SJCRH30 (cell line): Measurements from ENCODE around the gene EML6. TPM values are rescaled to one million over a fixed set of nuclear protein-coding genes. Genes with fewer than 3 reads are reported as not detected.

Experiments used
- DNase-seq, 2 experiments: peaks; one replicate each; pipeline ENCODE4 v3.0.0-alpha.2; 2015 to 2020
- H3K27ac ChIP-seq: fragments of 250-450 bp; sonication (Bioruptor Pico); 2 replicates; pipeline ENCODE4 v1.5.1; 2020; ENCODE audit warnings: mild to moderate bottlenecking, moderate library complexity
- H3K27me3 ChIP-seq: fragments of 250-450 bp; sonication (Bioruptor Pico); 2 replicates; pipeline ENCODE4 v1.5.1; 2020; ENCODE audit warnings: mild to moderate bottlenecking, moderate library complexity
- H3K36me3 ChIP-seq: fragments of 250-450 bp; sonication (Bioruptor Pico); 2 replicates; pipeline ENCODE4 v1.5.1; 2020; ENCODE audit warnings: mild to moderate bottlenecking, moderate library complexity
- H3K4me1 ChIP-seq: fragments of 250-450 bp; sonication (Bioruptor Pico); 2 replicates; pipeline ENCODE4 v1.5.1; 2020; ENCODE audit warnings: mild to moderate bottlenecking, moderate library complexity
- H3K4me3 ChIP-seq: fragments of 250-450 bp; sonication (Bioruptor Pico); 2 replicates; pipeline ENCODE4 v1.5.1; 2020; ENCODE audit warnings: mild to moderate bottlenecking, moderate library complexity
- H3K9me3 ChIP-seq: fragments of 250-450 bp; sonication (Bioruptor Pico); replicated peaks from 2 replicates; pipeline ENCODE4 v1.5.1; 2020; ENCODE audit warnings: mild to moderate bottlenecking, moderate library complexity
- total RNA-seq: library from RNA; depleted of rRNA; stranded (reverse); fragments of >200 nt; shearing (Covaris generic); gene quantifications from 2 replicates; pipeline ENCODE4 v1.2.3, GENCODE V29; 2014

The EML6 gene
- total RNA-seq, 1 experiment from 2014 or later: 1.0 TPM

- no peaks in the 10 kb centered on the region for H3K4me1 ChIP-seq
- H3K4me3 ChIP-seq: no peak overlapping the region
- no peak for DNase-seq
- no peaks in the 10 kb centered on the region for H3K27me3 ChIP-seq
- H3K36me3 ChIP-seq: no peaks in the 10 kb centered on the region
- no peak overlapping the region for H3K27ac ChIP-seq
- H3K9me3 ChIP-seq: no peaks in the 10 kb centered on the region
These were observed 218.0 kb downstream of the EML6 start for GRCh38 chr2:54941248-54941984.

GRCh38 chr2:54942373-54942772 lies 218.9 kb downstream of the EML6 start:
- Histone ChIP-seq H3K4me1 (no peaks in the 10 kb centered on the region), H3K27ac (no peak overlapping the region), H3K27me3 (no peaks in the 10 kb centered on the region), H3K4me3 (no peak overlapping the region), H3K9me3 (no peaks in the 10 kb centered on the region), H3K36me3 (no peaks in the 10 kb centered on the region)
- no peak for DNase-seq

- Histone ChIP-seq H3K4me1 (no peaks in the 10 kb centered on the region), H3K36me3 (no peaks in the 10 kb centered on the region), H3K9me3 (no peaks in the 10 kb centered on the region), H3K4me3 (no peak overlapping the region), H3K27ac (no peak overlapping the region), H3K27me3 (no peaks in the 10 kb centered on the region)
- no peak for DNase-seq
These were observed 221.4 kb downstream of the EML6 start for GRCh38 chr2:54944724-54945326.

GRCh38 chr2:54945391-54946219 lies 222.1 kb downstream of the EML6 start:
- Histone ChIP-seq H3K36me3 (no peaks in the 10 kb centered on the region), H3K27me3 (no peaks in the 10 kb centered on the region), H3K27ac (no peak overlapping the region), H3K4me3 (no peak overlapping the region), H3K9me3 (no peaks in the 10 kb centered on the region), H3K4me1 (no peaks in the 10 kb centered on the region)
- no peak for DNase-seq

GRCh38 chr2:54946220-54946805 lies 222.9 kb downstream of the EML6 start:
- Histone ChIP-seq H3K4me1 (no peaks in the 10 kb centered on the region), H3K9me3 (no peaks in the 10 kb centered on the region), H3K36me3 (no peaks in the 10 kb centered on the region), H3K4me3 (no peak overlapping the region), H3K27ac (no peak overlapping the region), H3K27me3 (no peaks in the 10 kb centered on the region)
- DNase-seq: no peak

GRCh38 chr2:54947136-54947535 lies 223.7 kb downstream of the EML6 start:
- no peaks in the 10 kb centered on the region for H3K27me3 ChIP-seq
- no peak overlapping the region for H3K27ac ChIP-seq
- H3K36me3 ChIP-seq: no peaks in the 10 kb centered on the region
- no peaks in the 10 kb centered on the region for H3K9me3 ChIP-seq
- DNase-seq: no peak
- H3K4me3 ChIP-seq: no peak overlapping the region
- no peaks in the 10 kb centered on the region for H3K4me1 ChIP-seq

- Histone ChIP-seq H3K27me3 (no peaks in the 10 kb centered on the region), H3K36me3 (no peaks in the 10 kb centered on the region), H3K9me3 (no peaks in the 10 kb centered on the region), H3K4me1 (no peaks in the 10 kb centered on the region), H3K4me3 (no peak overlapping the region), H3K27ac (no peak overlapping the region)
- DNase-seq: no peak
These were observed 224.2 kb downstream of the EML6 start for GRCh38 chr2:54947646-54948045.

GRCh38 chr2:54948120-54948519 lies 224.7 kb downstream of the EML6 start:
- no peaks in the 10 kb centered on the region for H3K36me3 ChIP-seq
- no peak for DNase-seq
- no peaks in the 10 kb centered on the region for H3K4me1 ChIP-seq
- H3K9me3 ChIP-seq: no peaks in the 10 kb centered on the region
- H3K27me3 ChIP-seq: no peaks in the 10 kb centered on the region
- no peak overlapping the region for H3K4me3 ChIP-seq
- no peak overlapping the region for H3K27ac ChIP-seq

GRCh38 chr2:54949431-54949830 lies 226.0 kb downstream of the EML6 start:
- H3K27me3 ChIP-seq: no peaks in the 10 kb centered on the region
- H3K4me1 ChIP-seq: no peaks in the 10 kb centered on the region
- DNase-seq: no peak
- H3K36me3 ChIP-seq: no peaks in the 10 kb centered on the region
- H3K9me3 ChIP-seq: no peaks in the 10 kb centered on the region
- H3K4me3 ChIP-seq: no peak overlapping the region
- H3K27ac ChIP-seq: no peak overlapping the region

GRCh38 chr2:54950811-54951210 lies 227.3 kb downstream of the EML6 start:
- no peaks in the 10 kb centered on the region for H3K4me1 ChIP-seq
- H3K27ac ChIP-seq: no peak overlapping the region
- H3K27me3 ChIP-seq: no peaks in the 10 kb centered on the region
- H3K9me3 ChIP-seq: no peaks in the 10 kb centered on the region
- H3K36me3 ChIP-seq: no peaks in the 10 kb centered on the region
- H3K4me3 ChIP-seq: no peak overlapping the region
- no peak for DNase-seq

GRCh38 chr2:54952425-54952824 lies 229.0 kb downstream of the EML6 start:
- H3K27me3 ChIP-seq: no peaks in the 10 kb centered on the region
- H3K4me1 ChIP-seq: no peaks in the 10 kb centered on the region
- no peak overlapping the region for H3K27ac ChIP-seq
- no peaks in the 10 kb centered on the region for H3K9me3 ChIP-seq
- H3K36me3 ChIP-seq: no peaks in the 10 kb centered on the region
- no peak overlapping the region for H3K4me3 ChIP-seq
- DNase-seq: no peak

GRCh38 chr2:54952978-54953456 lies 229.6 kb downstream of the EML6 start:
- Histone ChIP-seq H3K4me1 (no peaks in the 10 kb centered on the region), H3K4me3 (no peak overlapping the region), H3K36me3 (no peaks in the 10 kb centered on the region), H3K9me3 (no peaks in the 10 kb centered on the region), H3K27me3 (no peaks in the 10 kb centered on the region), H3K27ac (no peak overlapping the region)
- DNase-seq: no peak

- Histone ChIP-seq H3K9me3 (no peaks in the 10 kb centered on the region), H3K27ac (no peak overlapping the region), H3K4me3 (no peak overlapping the region), H3K36me3 (no peaks in the 10 kb centered on the region), H3K27me3 (no peaks in the 10 kb centered on the region), H3K4me1 (no peaks in the 10 kb centered on the region)
- no peak for DNase-seq
These were observed 230.7 kb downstream of the EML6 start for GRCh38 chr2:54954158-54954557.

GRCh38 chr2:54954705-54955357 lies 231.4 kb downstream of the EML6 start:
- H3K27me3 ChIP-seq: no peaks in the 10 kb centered on the region
- no peaks in the 10 kb centered on the region for H3K4me1 ChIP-seq
- DNase-seq: no peak
- H3K9me3 ChIP-seq: no peaks in the 10 kb centered on the region
- H3K27ac ChIP-seq: no peak overlapping the region
- H3K36me3 ChIP-seq: no peaks in the 10 kb centered on the region
- no peak overlapping the region for H3K4me3 ChIP-seq
